SK-N-MC (cell line): ENCODE data around the gene ATG16L2.

Experiments used
- EZH2 ChIP-seq: fragments of 200-600 bp; sonication (generic); IDR thresholded peaks from one replicate; pipeline ENCODE4 v1.6.1; 2017; ENCODE audit warnings: antibody characterized with exemption
- POLR2AphosphoS5 ChIP-seq: IDR thresholded peaks from 2 replicates; pipeline ENCODE4 v1.6.1; 2012; ENCODE audit warnings: mild to moderate bottlenecking, low read depth, low read length, borderline replicate concordance

DNA sequence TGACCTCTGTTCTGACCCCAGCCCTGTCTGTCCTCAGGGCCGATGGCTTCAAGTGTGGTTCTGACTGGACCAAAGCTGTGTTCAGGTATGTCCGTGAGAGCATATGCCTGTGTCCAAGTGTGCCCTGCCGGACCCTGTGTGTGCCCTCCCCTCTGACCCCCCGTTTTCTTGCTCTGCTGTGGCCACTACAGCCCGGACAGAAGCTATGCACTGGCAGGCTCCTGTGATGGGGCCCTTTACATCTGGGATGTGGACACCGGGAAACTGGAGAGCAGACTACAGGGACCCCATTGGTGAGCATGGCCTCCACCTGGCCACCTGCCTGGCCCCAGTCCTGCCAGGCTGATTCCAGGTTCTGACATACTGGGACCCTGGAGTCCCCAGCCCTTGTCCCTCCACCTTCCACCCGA is 14.5 kb downstream of the ATG16L2 start:
- no peak for TF ChIP-seq EZH2
- no peak for TF ChIP-seq POLR2AphosphoS5
